ENCODE data around the gene GLP2R.

Gene GLP2R

DNA sequence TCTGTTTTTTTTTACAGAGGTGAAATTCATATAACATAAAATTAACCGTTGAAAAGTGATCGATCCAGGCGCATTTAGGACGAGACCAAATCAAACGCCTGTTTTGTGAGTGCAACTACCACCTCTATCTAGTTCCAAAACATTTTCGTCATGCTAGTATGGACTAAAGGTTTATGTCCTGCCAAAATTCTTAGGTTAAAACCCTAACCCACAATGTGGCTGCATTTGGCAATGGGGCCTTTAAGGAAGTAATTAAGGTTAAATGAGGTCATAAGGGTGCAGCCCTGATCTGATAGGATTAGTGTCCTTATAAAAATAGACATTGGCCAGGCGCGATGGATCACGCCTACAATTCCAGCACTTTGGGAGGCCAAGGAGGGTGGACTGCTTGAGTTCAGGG is 112.2 kb downstream of the GLP2R start:
- TF ChIP-seq FOXP2 (optimal IDR thresholded peaks at IDR 0.05; ENCODE audit: borderline replicate concordance, extremely low read depth, extremely low read length, insufficient read depth) (no peak), SIN3A (IDR thresholded peaks at IDR 0.05; ENCODE audit: borderline replicate concordance, insufficient read depth, low read length) (no peak), POLR2AphosphoS5 (IDR thresholded peaks at IDR 0.05; ENCODE audit: low read depth, low read length) (no peak), TAF1 (IDR thresholded peaks at IDR 0.05; ENCODE audit: borderline replicate concordance, insufficient read depth, low read length) (no peak)
- TF ChIP-seq, protein P1, sequence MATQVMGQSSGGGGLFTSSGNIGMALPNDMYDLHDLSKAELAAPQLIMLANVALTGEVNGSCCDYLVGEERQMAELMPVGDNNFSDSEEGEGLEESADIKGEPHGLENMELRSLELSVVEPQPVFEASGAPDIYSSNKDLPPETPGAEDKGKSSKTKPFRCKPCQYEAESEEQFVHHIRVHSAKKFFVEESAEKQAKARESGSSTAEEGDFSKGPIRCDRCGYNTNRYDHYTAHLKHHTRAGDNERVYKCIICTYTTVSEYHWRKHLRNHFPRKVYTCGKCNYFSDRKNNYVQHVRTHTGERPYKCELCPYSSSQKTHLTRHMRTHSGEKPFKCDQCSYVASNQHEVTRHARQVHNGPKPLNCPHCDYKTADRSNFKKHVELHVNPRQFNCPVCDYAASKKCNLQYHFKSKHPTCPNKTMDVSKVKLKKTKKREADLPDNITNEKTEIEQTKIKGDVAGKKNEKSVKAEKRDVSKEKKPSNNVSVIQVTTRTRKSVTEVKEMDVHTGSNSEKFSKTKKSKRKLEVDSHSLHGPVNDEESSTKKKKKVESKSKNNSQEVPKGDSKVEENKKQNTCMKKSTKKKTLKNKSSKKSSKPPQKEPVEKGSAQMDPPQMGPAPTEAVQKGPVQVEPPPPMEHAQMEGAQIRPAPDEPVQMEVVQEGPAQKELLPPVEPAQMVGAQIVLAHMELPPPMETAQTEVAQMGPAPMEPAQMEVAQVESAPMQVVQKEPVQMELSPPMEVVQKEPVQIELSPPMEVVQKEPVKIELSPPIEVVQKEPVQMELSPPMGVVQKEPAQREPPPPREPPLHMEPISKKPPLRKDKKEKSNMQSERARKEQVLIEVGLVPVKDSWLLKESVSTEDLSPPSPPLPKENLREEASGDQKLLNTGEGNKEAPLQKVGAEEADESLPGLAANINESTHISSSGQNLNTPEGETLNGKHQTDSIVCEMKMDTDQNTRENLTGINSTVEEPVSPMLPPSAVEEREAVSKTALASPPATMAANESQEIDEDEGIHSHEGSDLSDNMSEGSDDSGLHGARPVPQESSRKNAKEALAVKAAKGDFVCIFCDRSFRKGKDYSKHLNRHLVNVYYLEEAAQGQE (IDR thresholded peaks at IDR 0.05; ENCODE audit: insufficient read depth in 1 of 2, low read depth in 2 of 2, low read length in 2 of 2), result no peak

DNA sequence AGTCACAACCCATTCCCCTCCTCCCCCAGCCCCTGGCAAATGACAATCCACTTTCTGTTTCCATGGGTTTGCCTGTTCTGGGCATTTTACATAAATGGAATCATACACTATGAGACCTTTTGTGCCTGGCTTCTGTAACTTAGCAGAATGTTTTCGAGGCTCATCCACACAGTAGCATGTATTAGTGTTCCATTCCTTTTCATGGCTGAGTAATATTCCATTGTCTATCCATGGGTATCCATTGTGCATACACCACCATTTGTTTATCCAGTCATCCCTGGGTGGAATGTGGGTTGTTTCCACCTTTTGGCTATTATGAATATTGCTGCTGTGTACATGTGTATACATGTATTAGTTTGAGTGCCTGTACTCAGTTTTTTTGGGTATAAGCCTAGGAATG is 113.0 kb downstream of the GLP2R start:
- TF ChIP-seq TAF1 (IDR thresholded peaks at IDR 0.05; ENCODE audit: borderline replicate concordance, insufficient read depth, low read length), result no peak
- TF ChIP-seq, protein P1 (IDR thresholded peaks at IDR 0.05; ENCODE audit: insufficient read depth in 1 of 2, low read depth in 2 of 2, low read length in 2 of 2), result no peak
- no peak for TF ChIP-seq SIN3A (IDR thresholded peaks at IDR 0.05; ENCODE audit: borderline replicate concordance, insufficient read depth, low read length)
- TF ChIP-seq FOXP2 (optimal IDR thresholded peaks at IDR 0.05; ENCODE audit: borderline replicate concordance, extremely low read depth, extremely low read length, insufficient read depth), result no peak
- TF ChIP-seq POLR2AphosphoS5 (IDR thresholded peaks at IDR 0.05; ENCODE audit: low read depth, low read length), result no peak

DNA sequence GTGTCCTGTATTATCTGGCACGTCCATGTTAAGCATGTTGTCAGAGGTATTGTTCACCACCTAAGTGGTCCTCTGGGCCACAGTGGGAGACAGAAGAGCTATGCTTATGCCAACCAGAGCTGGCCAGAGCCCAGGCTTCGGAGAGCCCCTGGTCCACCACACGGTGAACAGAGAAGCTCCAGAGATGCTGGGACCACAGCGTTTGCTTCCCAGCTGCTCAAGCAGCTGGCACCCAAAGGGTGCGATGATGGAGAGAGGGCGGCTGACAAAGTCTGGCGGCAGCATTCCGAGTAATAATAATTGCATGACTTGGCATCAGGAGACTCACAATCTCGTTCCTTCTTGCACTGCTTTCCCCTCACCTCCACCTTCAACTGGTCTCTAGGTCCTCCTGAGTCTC is 115.1 kb downstream of the GLP2R start:
- TF ChIP-seq SIN3A (IDR thresholded peaks at IDR 0.05; ENCODE audit: borderline replicate concordance, insufficient read depth, low read length) (no peak), FOXP2 (optimal IDR thresholded peaks at IDR 0.05; ENCODE audit: borderline replicate concordance, extremely low read depth, extremely low read length, insufficient read depth) (no peak), POLR2AphosphoS5 (IDR thresholded peaks at IDR 0.05; ENCODE audit: low read depth, low read length) (no peak), TAF1 (IDR thresholded peaks at IDR 0.05; ENCODE audit: borderline replicate concordance, insufficient read depth, low read length) (no peak)
- TF ChIP-seq, protein P1 (IDR thresholded peaks at IDR 0.05; ENCODE audit: insufficient read depth in 1 of 2, low read depth in 2 of 2, low read length in 2 of 2), result no peak

DNA sequence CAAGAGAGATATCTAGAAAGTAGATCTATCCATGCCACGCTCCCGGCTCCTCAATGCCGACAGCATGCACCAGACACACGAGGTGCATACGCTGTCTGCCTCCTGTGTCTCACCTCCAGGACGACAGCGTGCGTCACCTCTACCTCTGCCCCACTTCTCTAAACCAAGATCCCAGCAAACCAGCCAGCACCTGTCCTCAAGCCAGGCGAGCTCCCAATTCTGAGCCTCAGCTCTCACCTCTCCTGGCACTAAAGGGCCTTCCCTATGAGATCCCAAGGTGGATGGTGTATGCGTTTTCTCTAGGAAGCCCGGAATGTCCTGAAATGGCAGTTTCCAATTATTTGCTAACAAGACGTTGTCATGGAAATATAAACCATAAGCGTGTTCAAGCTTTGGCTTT is 115.6 kb downstream of the GLP2R start:
- TF ChIP-seq POLR2AphosphoS5 (IDR thresholded peaks at IDR 0.05; ENCODE audit: low read depth, low read length) (no peak), SIN3A (IDR thresholded peaks at IDR 0.05; ENCODE audit: borderline replicate concordance, insufficient read depth, low read length) (no peak), TAF1 (IDR thresholded peaks at IDR 0.05; ENCODE audit: borderline replicate concordance, insufficient read depth, low read length) (no peak), FOXP2 (optimal IDR thresholded peaks at IDR 0.05; ENCODE audit: borderline replicate concordance, extremely low read depth, extremely low read length, insufficient read depth) (no peak)
- TF ChIP-seq, protein P1 (IDR thresholded peaks at IDR 0.05; ENCODE audit: insufficient read depth in 1 of 2, low read depth in 2 of 2, low read length in 2 of 2), result no peak

Data from PFSK-1 (cell line).